Measurements from ENCODE around the gene PIANP.
A peak's percentile ranks its signal among the peaks of the same experiment; 100 is the strongest.

Gene PIANP

GRCh38 chr12:6667559-6668210 is 32.9 kb downstream of the PIANP start:
- TF ChIP-seq, protein P1, sequence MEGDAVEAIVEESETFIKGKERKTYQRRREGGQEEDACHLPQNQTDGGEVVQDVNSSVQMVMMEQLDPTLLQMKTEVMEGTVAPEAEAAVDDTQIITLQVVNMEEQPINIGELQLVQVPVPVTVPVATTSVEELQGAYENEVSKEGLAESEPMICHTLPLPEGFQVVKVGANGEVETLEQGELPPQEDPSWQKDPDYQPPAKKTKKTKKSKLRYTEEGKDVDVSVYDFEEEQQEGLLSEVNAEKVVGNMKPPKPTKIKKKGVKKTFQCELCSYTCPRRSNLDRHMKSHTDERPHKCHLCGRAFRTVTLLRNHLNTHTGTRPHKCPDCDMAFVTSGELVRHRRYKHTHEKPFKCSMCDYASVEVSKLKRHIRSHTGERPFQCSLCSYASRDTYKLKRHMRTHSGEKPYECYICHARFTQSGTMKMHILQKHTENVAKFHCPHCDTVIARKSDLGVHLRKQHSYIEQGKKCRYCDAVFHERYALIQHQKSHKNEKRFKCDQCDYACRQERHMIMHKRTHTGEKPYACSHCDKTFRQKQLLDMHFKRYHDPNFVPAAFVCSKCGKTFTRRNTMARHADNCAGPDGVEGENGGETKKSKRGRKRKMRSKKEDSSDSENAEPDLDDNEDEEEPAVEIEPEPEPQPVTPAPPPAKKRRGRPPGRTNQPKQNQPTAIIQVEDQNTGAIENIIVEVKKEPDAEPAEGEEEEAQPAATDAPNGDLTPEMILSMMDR (IDR thresholded peaks at IDR 0.05; ENCODE audit: poor library complexity, severe bottlenecking), result peak; percentile 51
- no peaks in the 10 kb centered on the region for H3K9me3 ChIP-seq (ENCODE audit: severe bottlenecking)
- H3K27me3 ChIP-seq (ENCODE audit: insufficient read depth, poor library complexity, severe bottlenecking), result no peaks in the 10 kb centered on the region
- ATAC-seq (ENCODE audit: low read depth) (no peak), DNase-seq (ENCODE audit: low spot score) (no peak)
- H3K36me3 ChIP-seq (ENCODE audit: low read depth), result peaks cover 51% of the 10 kb centered on the region
- no peak overlapping the region for H3K27ac ChIP-seq (ENCODE audit: poor library complexity, severe bottlenecking)
- no peaks in the 10 kb centered on the region for H3K4me1 ChIP-seq (ENCODE audit: insufficient read depth, poor library complexity, severe bottlenecking)
- no peak overlapping the region for H3K4me3 ChIP-seq (ENCODE audit: severe bottlenecking)

- no peaks in the 10 kb centered on the region for H3K27me3 ChIP-seq (ENCODE audit: insufficient read depth, poor library complexity, severe bottlenecking)
- H3K27ac ChIP-seq (ENCODE audit: poor library complexity, severe bottlenecking), result no peak overlapping the region
- H3K4me3 ChIP-seq (ENCODE audit: severe bottlenecking), result no peak overlapping the region
- no peaks in the 10 kb centered on the region for H3K9me3 ChIP-seq (ENCODE audit: severe bottlenecking)
- peaks cover 39% of the 10 kb centered on the region for H3K36me3 ChIP-seq (ENCODE audit: low read depth)
- DNase-seq (ENCODE audit: low spot score) (no peak), ATAC-seq (ENCODE audit: low read depth) (no peak)
- H3K4me1 ChIP-seq (ENCODE audit: insufficient read depth, poor library complexity, severe bottlenecking), result peaks cover 4% of the 10 kb centered on the region
- TF ChIP-seq, protein P1 (IDR thresholded peaks at IDR 0.05; ENCODE audit: poor library complexity, severe bottlenecking), result no peak
Observed at GRCh38 chr12:6666211-6666610, 34.4 kb downstream of the PIANP start.

- H3K27ac ChIP-seq (ENCODE audit: poor library complexity, severe bottlenecking), result no peak overlapping the region
- TF ChIP-seq, protein P1 (IDR thresholded peaks at IDR 0.05; ENCODE audit: poor library complexity, severe bottlenecking), result no peak
- DNase-seq (ENCODE audit: low spot score) (no peak), ATAC-seq (ENCODE audit: low read depth) (no peak)
- peaks cover 26% of the 10 kb centered on the region for H3K36me3 ChIP-seq (ENCODE audit: low read depth)
- no peaks in the 10 kb centered on the region for H3K27me3 ChIP-seq (ENCODE audit: insufficient read depth, poor library complexity, severe bottlenecking)
- H3K4me1 ChIP-seq (ENCODE audit: insufficient read depth, poor library complexity, severe bottlenecking), result peaks cover 4% of the 10 kb centered on the region
- H3K9me3 ChIP-seq (ENCODE audit: severe bottlenecking), result no peaks in the 10 kb centered on the region
- H3K4me3 ChIP-seq (ENCODE audit: severe bottlenecking), result no peak overlapping the region
Observed at GRCh38 chr12:6664902-6665301, 35.7 kb downstream of the PIANP start.

DNA sequence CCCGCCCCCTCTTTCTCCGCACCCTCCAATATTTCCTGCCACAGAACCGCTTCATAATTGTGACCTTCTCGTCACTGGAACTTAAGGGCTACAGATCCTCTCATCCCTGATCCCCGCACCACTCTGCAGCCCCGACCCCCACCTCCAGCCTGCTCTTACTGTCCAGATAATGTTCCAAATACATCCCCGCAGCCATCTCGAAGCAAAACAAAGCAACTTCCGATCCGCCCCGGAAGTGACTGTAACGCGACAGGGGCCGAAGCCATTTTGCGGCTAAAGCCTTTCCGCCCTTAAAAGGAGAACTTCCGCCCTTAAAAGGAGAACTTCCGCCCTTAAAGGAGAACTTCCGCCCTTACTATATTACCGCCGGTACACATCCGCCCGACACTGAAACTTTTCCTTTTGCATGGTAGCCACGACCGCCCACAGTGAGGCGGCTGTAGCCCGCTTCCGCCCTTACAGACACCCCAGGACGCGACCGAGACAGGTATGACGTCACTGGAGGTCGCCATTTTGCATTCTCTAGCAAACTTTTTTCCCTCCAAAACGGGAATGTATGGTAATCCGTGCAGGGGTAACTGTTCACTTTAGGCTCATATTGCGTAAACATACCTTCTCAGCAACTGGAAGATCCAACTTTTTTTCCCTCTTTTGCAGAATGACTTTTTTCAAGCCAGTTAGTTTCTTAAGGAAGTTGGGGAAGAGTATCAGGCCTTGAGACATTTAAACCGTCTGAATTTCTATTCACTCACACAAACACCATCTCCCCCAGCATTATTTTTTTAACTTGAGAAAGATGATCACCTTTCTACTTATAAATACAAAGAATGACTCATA is 37.5 kb downstream of the PIANP start, which contains the start of gene ING4:
Gene ING4, minus strand, starts transcription at position 214 of the 837 bp plus-strand sequence. Its CDS starts 18 bp downstream, at position 196.
- Histone ChIP-seq H3K36me3 (ENCODE audit: low read depth) (peaks cover 13% of the 10 kb centered on the region), H3K27ac (ENCODE audit: poor library complexity, severe bottlenecking) (peak within 1 kb of the TSS; percentile 52), H3K27me3 (ENCODE audit: insufficient read depth, poor library complexity, severe bottlenecking) (no peaks in the 10 kb centered on the region), H3K9me3 (ENCODE audit: severe bottlenecking) (no peaks in the 10 kb centered on the region), H3K4me3 (ENCODE audit: severe bottlenecking) (peak within 1 kb of the TSS; percentile 66), H3K4me1 (ENCODE audit: insufficient read depth, poor library complexity, severe bottlenecking) (peaks cover 4% of the 10 kb centered on the region)
- ATAC-seq (ENCODE audit: low read depth), result peak; percentile 99
- peak; percentile 96 for DNase-seq (ENCODE audit: low spot score)
- TF ChIP-seq, protein P1 (IDR thresholded peaks at IDR 0.05; ENCODE audit: poor library complexity, severe bottlenecking), result no peak

Measured in RWPE2 (cell line).